Liver (tissue), 3 donors: Measurements from ENCODE around the gene CLPSL2.

Experiments
- EGR1 ChIP-seq, 2 donors: IDR thresholded peaks; 2 replicates each; pipeline ENCODE4 v1.6.1; 2016 to 2018; ENCODE audit warnings: antibody characterized with exemption in 2 of 2, low read depth in 2 of 2
- TAF1 ChIP-seq: conservative IDR thresholded peaks from 2 replicates; pipeline ENCODE4 v1.6.1; 2016; ENCODE audit warnings: antibody characterized with exemption, mild to moderate bottlenecking
- YY1 ChIP-seq: IDR thresholded peaks from 2 replicates; pipeline ENCODE4 v1.6.1; 2016; ENCODE audit warnings: antibody characterized with exemption, mild to moderate bottlenecking
- TF ChIP-seq, protein P1 (sequence below): fragments of 150-350 bp; IDR thresholded peaks from 2 replicates; pipeline ENCODE4 v1.5.1; 2017; ENCODE audit warnings: improper control_type of control experiment, low read depth, low read length; ENCODE audit not compliant: missing input control
- TF ChIP-seq, protein P2 (sequence below): IDR thresholded peaks from 2 replicates; pipeline ENCODE4 v1.6.1; 2016; ENCODE audit warnings: antibody characterized with exemption
- donor health status: healthy.
- donor health status: healthy.

DNA sequence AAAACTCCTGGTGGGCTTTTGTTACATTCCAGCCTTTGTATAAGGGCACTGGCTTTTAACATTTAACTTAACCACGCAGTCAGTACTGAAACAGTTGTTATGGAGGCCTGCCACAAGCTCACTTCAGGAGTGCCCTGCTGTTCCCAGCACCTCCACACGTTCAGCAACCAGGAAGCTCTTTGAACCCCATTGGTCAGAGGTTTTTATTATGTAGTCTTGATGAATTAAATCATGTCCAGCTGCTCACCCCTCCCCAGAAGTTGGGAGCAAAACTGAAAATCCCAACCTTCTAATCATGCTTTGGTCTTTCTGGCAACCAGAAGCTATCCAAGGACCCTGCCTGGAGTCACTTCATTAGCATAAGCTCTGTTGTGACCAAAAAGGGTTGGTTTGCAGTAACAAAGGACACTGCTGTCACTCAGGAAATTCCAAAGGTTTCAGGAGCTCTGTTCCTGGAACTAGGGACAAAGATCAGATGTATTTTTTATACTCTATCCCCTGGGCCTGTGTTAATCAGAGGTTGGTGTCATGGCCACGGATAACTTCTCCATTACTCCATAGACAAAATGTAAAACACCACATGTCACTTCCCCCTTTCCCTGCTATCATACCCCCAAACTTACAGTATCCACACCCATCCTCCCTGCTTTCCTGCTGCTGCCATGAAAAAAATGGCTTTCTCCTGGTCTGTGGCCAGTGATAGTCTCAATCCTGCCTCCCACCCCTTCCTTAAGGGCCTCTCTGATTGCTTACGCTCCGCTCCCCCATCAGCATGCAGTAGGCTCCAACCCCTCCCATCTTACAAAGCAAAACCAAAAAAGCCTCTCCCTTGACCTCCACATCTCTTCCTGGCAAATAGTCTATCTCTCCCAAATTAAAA, 36.5 kb upstream of the CLPSL2 start:
- TF ChIP-seq EGR1 (IDR thresholded peaks at IDR 0.05; ENCODE audit: low read depth in 2 of 2) (no peak), YY1 (peak; percentile 64), TAF1 (no peak)
- TF ChIP-seq, protein P1, sequence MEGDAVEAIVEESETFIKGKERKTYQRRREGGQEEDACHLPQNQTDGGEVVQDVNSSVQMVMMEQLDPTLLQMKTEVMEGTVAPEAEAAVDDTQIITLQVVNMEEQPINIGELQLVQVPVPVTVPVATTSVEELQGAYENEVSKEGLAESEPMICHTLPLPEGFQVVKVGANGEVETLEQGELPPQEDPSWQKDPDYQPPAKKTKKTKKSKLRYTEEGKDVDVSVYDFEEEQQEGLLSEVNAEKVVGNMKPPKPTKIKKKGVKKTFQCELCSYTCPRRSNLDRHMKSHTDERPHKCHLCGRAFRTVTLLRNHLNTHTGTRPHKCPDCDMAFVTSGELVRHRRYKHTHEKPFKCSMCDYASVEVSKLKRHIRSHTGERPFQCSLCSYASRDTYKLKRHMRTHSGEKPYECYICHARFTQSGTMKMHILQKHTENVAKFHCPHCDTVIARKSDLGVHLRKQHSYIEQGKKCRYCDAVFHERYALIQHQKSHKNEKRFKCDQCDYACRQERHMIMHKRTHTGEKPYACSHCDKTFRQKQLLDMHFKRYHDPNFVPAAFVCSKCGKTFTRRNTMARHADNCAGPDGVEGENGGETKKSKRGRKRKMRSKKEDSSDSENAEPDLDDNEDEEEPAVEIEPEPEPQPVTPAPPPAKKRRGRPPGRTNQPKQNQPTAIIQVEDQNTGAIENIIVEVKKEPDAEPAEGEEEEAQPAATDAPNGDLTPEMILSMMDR = no peak
- TF ChIP-seq, protein P2, sequence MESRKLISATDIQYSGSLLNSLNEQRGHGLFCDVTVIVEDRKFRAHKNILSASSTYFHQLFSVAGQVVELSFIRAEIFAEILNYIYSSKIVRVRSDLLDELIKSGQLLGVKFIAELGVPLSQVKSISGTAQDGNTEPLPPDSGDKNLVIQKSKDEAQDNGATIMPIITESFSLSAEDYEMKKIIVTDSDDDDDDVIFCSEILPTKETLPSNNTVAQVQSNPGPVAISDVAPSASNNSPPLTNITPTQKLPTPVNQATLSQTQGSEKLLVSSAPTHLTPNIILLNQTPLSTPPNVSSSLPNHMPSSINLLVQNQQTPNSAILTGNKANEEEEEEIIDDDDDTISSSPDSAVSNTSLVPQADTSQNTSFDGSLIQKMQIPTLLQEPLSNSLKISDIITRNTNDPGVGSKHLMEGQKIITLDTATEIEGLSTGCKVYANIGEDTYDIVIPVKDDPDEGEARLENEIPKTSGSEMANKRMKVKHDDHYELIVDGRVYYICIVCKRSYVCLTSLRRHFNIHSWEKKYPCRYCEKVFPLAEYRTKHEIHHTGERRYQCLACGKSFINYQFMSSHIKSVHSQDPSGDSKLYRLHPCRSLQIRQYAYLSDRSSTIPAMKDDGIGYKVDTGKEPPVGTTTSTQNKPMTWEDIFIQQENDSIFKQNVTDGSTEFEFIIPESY = peak; percentile 43
